Measurements from ENCODE around the gene PIGK. TPM values are rescaled to one million over a fixed set of nuclear protein-coding genes. Genes with fewer than 3 reads are reported as not detected.

Gene PIGK
- total and polyA plus RNA-seq, 10 of the 15 experiments (the other 5 are each of a cell fraction or from before 2014, with no cell fraction given): 9.1 to 27.4 (median 16.9) TPM

DNA sequence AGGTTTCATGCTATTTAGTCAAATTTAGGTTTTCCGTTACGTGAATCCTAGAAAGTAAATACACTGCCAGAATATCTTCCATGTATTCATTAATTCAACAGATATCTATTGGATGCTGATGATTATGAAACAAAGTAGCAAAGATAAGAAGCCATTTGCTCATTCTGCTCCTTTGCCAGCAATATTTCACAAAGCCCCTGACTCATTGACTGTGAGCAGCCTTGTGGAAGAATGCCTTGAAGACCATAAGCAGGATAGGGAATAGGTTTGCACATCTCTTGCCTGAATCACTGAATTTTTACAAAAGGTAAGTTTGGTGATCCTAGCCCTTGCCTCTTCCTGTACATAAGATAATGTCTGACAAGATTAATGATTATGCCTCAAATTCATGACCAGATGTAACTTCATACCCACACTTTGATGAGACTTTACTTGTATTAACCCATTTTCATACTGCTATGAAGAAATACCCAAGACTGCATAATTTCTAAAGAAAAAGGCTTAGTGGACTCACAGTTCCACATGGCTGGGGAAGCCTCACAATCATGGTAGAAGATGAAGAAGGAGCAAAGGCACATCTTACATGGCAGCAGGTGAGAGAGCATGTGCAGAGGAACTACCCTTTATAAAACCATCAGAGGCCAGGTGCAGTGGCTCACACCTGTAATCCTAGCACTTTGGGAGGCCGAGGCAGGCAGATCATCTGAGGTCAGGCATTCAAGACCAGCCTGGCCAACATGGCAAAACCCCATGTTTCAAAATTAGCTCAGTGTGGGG lies 1.6 kb upstream of the PIGK start (continued):
- TF ChIP-seq, protein P1, sequence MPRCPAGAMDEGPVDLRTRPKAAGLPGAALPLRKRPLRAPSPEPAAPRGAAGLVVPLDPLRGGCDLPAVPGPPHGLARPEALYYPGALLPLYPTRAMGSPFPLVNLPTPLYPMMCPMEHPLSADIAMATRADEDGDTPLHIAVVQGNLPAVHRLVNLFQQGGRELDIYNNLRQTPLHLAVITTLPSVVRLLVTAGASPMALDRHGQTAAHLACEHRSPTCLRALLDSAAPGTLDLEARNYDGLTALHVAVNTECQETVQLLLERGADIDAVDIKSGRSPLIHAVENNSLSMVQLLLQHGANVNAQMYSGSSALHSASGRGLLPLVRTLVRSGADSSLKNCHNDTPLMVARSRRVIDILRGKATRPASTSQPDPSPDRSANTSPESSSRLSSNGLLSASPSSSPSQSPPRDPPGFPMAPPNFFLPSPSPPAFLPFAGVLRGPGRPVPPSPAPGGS (IDR thresholded peaks at IDR 0.05; ENCODE audit: borderline replicate concordance, insufficient read depth, low read depth, low read length, poor library complexity, severe bottlenecking): no peak
- TF ChIP-seq TCF7 (IDR thresholded peaks at IDR 0.05; ENCODE audit: borderline replicate concordance) (no peak), MXI1 (IDR thresholded peaks at IDR 0.05; ENCODE audit: low read depth, low read length) (no peak), IKZF1 (conservative IDR thresholded peaks at IDR 0.05) (no peak), ZZZ3 (IDR thresholded peaks at IDR 0.05; ENCODE audit: control insufficient read depth, insufficient read length, low read depth) (no peak), SPI1 (IDR thresholded peaks at IDR 0.05; ENCODE audit: borderline replicate concordance, insufficient read depth, low read depth, low read length) (no peak), KAT2A (conservative IDR thresholded peaks at IDR 0.05; ENCODE audit: control insufficient read depth, low read depth, low read length) (no peak), EZH2 (IDR thresholded peaks at IDR 0.05; ENCODE audit: borderline replicate concordance, control insufficient read depth, low read depth, low read length) (no peak)
- TF ChIP-seq, protein P2, sequence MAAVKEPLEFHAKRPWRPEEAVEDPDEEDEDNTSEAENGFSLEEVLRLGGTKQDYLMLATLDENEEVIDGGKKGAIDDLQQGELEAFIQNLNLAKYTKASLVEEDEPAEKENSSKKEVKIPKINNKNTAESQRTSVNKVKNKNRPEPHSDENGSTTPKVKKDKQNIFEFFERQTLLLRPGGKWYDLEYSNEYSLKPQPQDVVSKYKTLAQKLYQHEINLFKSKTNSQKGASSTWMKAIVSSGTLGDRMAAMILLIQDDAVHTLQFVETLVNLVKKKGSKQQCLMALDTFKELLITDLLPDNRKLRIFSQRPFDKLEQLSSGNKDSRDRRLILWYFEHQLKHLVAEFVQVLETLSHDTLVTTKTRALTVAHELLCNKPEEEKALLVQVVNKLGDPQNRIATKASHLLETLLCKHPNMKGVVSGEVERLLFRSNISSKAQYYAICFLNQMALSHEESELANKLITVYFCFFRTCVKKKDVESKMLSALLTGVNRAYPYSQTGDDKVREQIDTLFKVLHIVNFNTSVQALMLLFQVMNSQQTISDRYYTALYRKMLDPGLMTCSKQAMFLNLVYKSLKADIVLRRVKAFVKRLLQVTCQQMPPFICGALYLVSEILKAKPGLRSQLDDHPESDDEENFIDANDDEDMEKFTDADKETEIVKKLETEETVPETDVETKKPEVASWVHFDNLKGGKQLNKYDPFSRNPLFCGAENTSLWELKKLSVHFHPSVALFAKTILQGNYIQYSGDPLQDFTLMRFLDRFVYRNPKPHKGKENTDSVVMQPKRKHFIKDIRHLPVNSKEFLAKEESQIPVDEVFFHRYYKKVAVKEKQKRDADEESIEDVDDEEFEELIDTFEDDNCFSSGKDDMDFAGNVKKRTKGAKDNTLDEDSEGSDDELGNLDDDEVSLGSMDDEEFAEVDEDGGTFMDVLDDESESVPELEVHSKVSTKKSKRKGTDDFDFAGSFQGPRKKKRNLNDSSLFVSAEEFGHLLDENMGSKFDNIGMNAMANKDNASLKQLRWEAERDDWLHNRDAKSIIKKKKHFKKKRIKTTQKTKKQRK (IDR thresholded peaks at IDR 0.05; ENCODE audit: low read depth, low read length): no peak

Data from GM12878 (cell line).